ENCODE data around the gene AP1G1.

AP1G1 gene

DNA sequence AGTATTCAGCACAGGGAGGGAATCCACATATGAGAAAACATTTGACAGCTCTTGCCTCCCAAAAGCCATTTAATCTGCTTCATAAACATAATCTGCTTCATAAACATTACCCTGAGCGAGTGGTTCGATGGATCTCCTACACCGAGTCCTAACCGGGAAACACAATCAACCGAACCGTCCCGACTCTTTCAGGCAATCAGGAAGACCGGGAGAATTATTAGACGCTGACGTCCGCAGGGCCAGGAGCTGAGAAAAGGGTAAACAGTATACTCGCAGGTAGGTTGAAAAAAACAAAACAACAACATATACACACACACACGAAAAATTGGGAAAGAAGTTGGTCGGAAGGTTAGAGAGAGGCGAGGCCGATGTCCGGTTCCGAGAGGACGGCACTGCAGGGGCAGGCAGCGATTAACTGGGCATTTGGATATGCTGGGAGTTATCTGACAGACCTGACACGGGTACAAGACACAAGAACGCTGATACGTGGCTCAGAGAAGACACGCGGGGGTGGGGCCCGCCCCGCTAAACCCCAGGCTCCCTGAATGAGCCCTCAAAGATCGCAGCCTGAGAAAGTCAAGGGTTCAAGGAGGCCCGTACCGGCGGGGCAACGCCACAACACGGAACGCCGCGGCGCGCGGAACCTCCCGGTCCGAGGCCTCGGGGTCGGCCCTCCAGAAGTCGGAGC lies 585 bp downstream of the AP1G1 start:
- peak overlapping the region; percentile 91 for H3K4ac ChIP-seq (ENCODE audit: low read depth, low read length)
- peak; percentile 39 for DNase-seq
- H3K56ac ChIP-seq (ENCODE audit: low read length) = peak overlapping the region; percentile 99
- peak overlapping the region; percentile 96 for H3K9ac ChIP-seq (ENCODE audit: low read length)
- peaks cover 40% of the 10 kb centered on the region for H3K79me2 ChIP-seq (ENCODE audit: control insufficient read depth, insufficient read depth, low read length)
- H3K4me1 ChIP-seq (ENCODE audit: control insufficient read depth, low read depth, low read length) = peaks cover 2% of the 10 kb centered on the region
- H3K4me2 ChIP-seq (ENCODE audit: low read length) = peak overlapping the region; percentile 53
- H3K23ac ChIP-seq (ENCODE audit: low read length) = peak overlapping the region; percentile 48
- no peak overlapping the region for H4K5ac ChIP-seq (ENCODE audit: low read length)
- no peak overlapping the region for H2BK120ac ChIP-seq (ENCODE audit: low read depth, low read length)
- no peaks in the 10 kb centered on the region for H3K27me3 ChIP-seq (ENCODE audit: insufficient read depth, low read length, poor library complexity)
- no peaks in the 10 kb centered on the region for H3K36me3 ChIP-seq (ENCODE audit: control insufficient read depth, insufficient read depth, low read length)
- H3K4me3 ChIP-seq (ENCODE audit: low read length) = peak overlapping the region; percentile 93
- H2AK5ac ChIP-seq (ENCODE audit: low read length) = no peak overlapping the region
- H3K27ac ChIP-seq (ENCODE audit: low read depth, low read length) = peak overlapping the region; percentile 65
- H2BK15ac ChIP-seq (replicated peaks; ENCODE audit: low read depth) = no peak overlapping the region
- peak overlapping the region; percentile 62 for H3K18ac ChIP-seq (ENCODE audit: low read length)
- H2BK5ac ChIP-seq (ENCODE audit: low read length) = no peak overlapping the region
- peaks cover 6% of the 10 kb centered on the region for H3K79me1 ChIP-seq (ENCODE audit: low read length)
- H4K8ac ChIP-seq (ENCODE audit: low read depth, low read length) = no peak overlapping the region
- no CpG with 5 or more reads among the region's 44 CpGs for WGBS (ENCODE audit: extremely low coverage, insufficient coverage, low lambda C conversion rate)

DNA sequence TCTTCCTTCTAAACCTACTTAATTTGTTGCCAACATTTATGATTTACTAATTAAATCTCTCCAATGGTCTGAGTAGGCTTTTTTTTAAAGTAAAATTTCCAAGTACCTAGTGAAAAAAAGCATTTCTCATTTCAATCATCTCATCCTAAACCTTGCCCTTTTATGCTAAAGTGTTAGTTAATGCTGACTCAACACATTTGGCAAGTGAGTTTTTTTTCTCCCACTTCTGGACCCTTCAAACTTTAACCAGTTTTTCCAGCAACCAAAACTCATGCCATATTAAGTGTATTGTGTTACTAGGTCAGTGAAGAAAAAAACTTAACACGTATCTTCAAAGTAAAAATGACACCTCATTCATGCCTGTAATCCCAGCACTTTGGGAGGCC lies 5.3 kb downstream of the AP1G1 start:
- Histone ChIP-seq H3K4ac (ENCODE audit: low read depth, low read length) (no peak overlapping the region), H4K5ac (ENCODE audit: low read length) (no peak overlapping the region), H3K4me1 (ENCODE audit: control insufficient read depth, low read depth, low read length) (peaks cover 2% of the 10 kb centered on the region), H4K8ac (ENCODE audit: low read depth, low read length) (no peak overlapping the region), H3K27ac (ENCODE audit: low read depth, low read length) (no peak overlapping the region), H2BK5ac (ENCODE audit: low read length) (no peak overlapping the region), H3K79me1 (ENCODE audit: low read length) (peaks cover 6% of the 10 kb centered on the region), H3K27me3 (ENCODE audit: insufficient read depth, low read length, poor library complexity) (no peaks in the 10 kb centered on the region), H3K79me2 (ENCODE audit: control insufficient read depth, insufficient read depth, low read length) (peaks cover 43% of the 10 kb centered on the region), H3K4me3 (ENCODE audit: low read length) (no peak overlapping the region), H3K56ac (ENCODE audit: low read length) (no peak overlapping the region), H2BK15ac (replicated peaks; ENCODE audit: low read depth) (no peak overlapping the region), H3K36me3 (ENCODE audit: control insufficient read depth, insufficient read depth, low read length) (no peaks in the 10 kb centered on the region), H3K18ac (ENCODE audit: low read length) (no peak overlapping the region), H3K23ac (ENCODE audit: low read length) (no peak overlapping the region), H2BK120ac (ENCODE audit: low read depth, low read length) (no peak overlapping the region), H3K4me2 (ENCODE audit: low read length) (no peak overlapping the region), H3K9ac (ENCODE audit: low read length) (no peak overlapping the region), H2AK5ac (ENCODE audit: low read length) (no peak overlapping the region)
- no peak for DNase-seq
- WGBS (ENCODE audit: extremely low coverage, insufficient coverage, low lambda C conversion rate) = no CpG with 5 or more reads among the region's 1 CpG

DNA sequence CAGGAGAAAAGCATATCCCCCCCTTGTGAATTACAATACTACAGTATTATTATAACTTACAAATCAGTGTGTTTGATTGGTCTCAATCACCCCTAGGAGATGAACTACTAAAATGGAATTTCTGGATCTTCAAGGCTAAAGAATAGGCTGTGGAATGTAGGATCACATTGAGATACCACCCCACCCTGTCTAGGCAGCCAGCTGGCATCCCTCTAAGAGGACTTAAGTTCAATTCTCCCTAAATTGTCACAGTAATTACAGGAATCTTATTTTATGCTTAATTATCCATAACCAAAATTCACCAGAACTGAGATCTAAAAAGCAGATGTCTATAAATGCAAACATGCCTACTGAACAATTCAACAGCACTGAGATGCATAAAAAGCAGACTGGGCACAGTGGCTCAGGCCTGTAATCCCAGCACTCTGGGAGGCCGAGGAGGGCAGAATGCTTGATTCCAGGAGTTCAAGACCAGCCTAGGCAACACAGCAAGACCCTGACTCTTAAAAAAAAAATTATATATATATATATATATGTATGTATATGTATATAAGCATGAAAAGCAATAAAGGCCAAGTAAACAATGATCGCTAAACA lies 12.0 kb downstream of the AP1G1 start:
- Histone ChIP-seq H3K27me3 (ENCODE audit: insufficient read depth, low read length, poor library complexity) (no peaks in the 10 kb centered on the region), H3K27ac (ENCODE audit: low read depth, low read length) (no peak overlapping the region), H2AK5ac (ENCODE audit: low read length) (no peak overlapping the region), H3K56ac (ENCODE audit: low read length) (no peak overlapping the region), H3K23ac (ENCODE audit: low read length) (no peak overlapping the region), H3K4me1 (ENCODE audit: control insufficient read depth, low read depth, low read length) (no peaks in the 10 kb centered on the region), H3K79me1 (ENCODE audit: low read length) (peaks cover 5% of the 10 kb centered on the region), H3K79me2 (ENCODE audit: control insufficient read depth, insufficient read depth, low read length) (peaks cover 28% of the 10 kb centered on the region), H3K36me3 (ENCODE audit: control insufficient read depth, insufficient read depth, low read length) (no peaks in the 10 kb centered on the region), H2BK120ac (ENCODE audit: low read depth, low read length) (no peak overlapping the region), H2BK5ac (ENCODE audit: low read length) (no peak overlapping the region), H3K4me2 (ENCODE audit: low read length) (no peak overlapping the region), H4K8ac (ENCODE audit: low read depth, low read length) (no peak overlapping the region), H3K9ac (ENCODE audit: low read length) (no peak overlapping the region), H3K18ac (ENCODE audit: low read length) (no peak overlapping the region), H3K4me3 (ENCODE audit: low read length) (no peak overlapping the region), H3K4ac (ENCODE audit: low read depth, low read length) (no peak overlapping the region), H2BK15ac (replicated peaks; ENCODE audit: low read depth) (no peak overlapping the region), H4K5ac (ENCODE audit: low read length) (no peak overlapping the region)
- DNase-seq = no peak
- no CpG with 5 or more reads among the region's 2 CpGs for WGBS (ENCODE audit: extremely low coverage, insufficient coverage, low lambda C conversion rate)

DNA sequence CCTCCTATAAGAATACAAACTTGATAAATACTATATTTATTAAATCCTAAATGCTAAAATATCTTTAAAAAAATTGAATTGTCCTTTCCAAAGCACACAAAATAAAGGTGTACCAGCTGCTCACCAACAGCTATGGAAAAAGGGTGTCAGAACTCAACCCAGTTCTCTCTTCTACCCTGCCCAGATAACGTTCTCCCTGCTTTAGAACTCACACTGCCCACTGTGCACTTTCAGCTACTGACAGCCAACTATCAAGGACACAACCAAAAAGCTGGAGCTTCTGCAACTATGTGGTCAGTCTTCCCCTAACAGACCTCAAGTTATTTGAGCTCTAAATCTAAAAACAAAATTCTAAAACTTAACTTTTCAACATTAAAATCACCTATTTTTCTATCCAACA lies 13.7 kb downstream of the AP1G1 start:
- no peaks in the 10 kb centered on the region for H3K27me3 ChIP-seq (ENCODE audit: insufficient read depth, low read length, poor library complexity)
- DNase-seq = no peak
- no peaks in the 10 kb centered on the region for H3K4me1 ChIP-seq (ENCODE audit: control insufficient read depth, low read depth, low read length)
- H3K79me1 ChIP-seq (ENCODE audit: low read length) = peaks cover 5% of the 10 kb centered on the region
- H2BK5ac ChIP-seq (ENCODE audit: low read length) = no peak overlapping the region
- H3K18ac ChIP-seq (ENCODE audit: low read length) = no peak overlapping the region
- no peak overlapping the region for H3K56ac ChIP-seq (ENCODE audit: low read length)
- no peak overlapping the region for H3K27ac ChIP-seq (ENCODE audit: low read depth, low read length)
- no peak overlapping the region for H3K4me3 ChIP-seq (ENCODE audit: low read length)
- no peak overlapping the region for H3K9ac ChIP-seq (ENCODE audit: low read length)
- H3K23ac ChIP-seq (ENCODE audit: low read length) = no peak overlapping the region
- H3K79me2 ChIP-seq (ENCODE audit: control insufficient read depth, insufficient read depth, low read length) = peaks cover 30% of the 10 kb centered on the region
- H4K5ac ChIP-seq (ENCODE audit: low read length) = no peak overlapping the region
- H3K4ac ChIP-seq (ENCODE audit: low read depth, low read length) = no peak overlapping the region
- H3K4me2 ChIP-seq (ENCODE audit: low read length) = no peak overlapping the region
- H3K36me3 ChIP-seq (ENCODE audit: control insufficient read depth, insufficient read depth, low read length) = no peaks in the 10 kb centered on the region
- no peak overlapping the region for H4K8ac ChIP-seq (ENCODE audit: low read depth, low read length)
- no peak overlapping the region for H2AK5ac ChIP-seq (ENCODE audit: low read length)
- H2BK120ac ChIP-seq (ENCODE audit: low read depth, low read length) = no peak overlapping the region
- WGBS (ENCODE audit: extremely low coverage, insufficient coverage, low lambda C conversion rate) = no CpG with 5 or more reads among the region's 1 CpG
- no peak overlapping the region for H2BK15ac ChIP-seq (replicated peaks; ENCODE audit: low read depth)

DNA sequence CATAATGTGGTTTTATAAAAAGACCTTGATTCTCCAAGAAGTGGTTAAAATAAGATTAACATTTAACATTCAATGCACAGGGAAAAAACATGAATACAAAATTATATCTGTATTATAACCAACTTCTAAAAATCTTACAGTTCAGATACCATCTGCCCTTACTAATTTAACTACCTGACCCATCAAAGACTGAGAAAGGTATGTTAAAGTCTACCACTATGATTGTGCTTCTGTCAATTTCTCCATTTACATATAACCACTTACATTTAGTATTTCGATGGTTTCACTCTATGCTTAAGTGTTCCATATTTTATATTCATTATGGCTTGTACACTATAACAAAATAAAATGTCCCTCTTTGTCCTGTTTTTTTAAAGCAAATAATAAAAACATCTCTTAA lies 14.6 kb downstream of the AP1G1 start:
- no CpG with 5 or more reads among the region's 1 CpG for WGBS (ENCODE audit: extremely low coverage, insufficient coverage, low lambda C conversion rate)
- Histone ChIP-seq H3K79me1 (ENCODE audit: low read length) (peaks cover 8% of the 10 kb centered on the region), H3K4ac (ENCODE audit: low read depth, low read length) (no peak overlapping the region), H3K18ac (ENCODE audit: low read length) (no peak overlapping the region), H3K56ac (ENCODE audit: low read length) (no peak overlapping the region), H3K4me2 (ENCODE audit: low read length) (no peak overlapping the region), H3K23ac (ENCODE audit: low read length) (no peak overlapping the region), H2BK5ac (ENCODE audit: low read length) (no peak overlapping the region), H2BK120ac (ENCODE audit: low read depth, low read length) (no peak overlapping the region), H3K27ac (ENCODE audit: low read depth, low read length) (no peak overlapping the region), H4K5ac (ENCODE audit: low read length) (no peak overlapping the region), H3K9ac (ENCODE audit: low read length) (no peak overlapping the region), H3K4me1 (ENCODE audit: control insufficient read depth, low read depth, low read length) (no peaks in the 10 kb centered on the region), H3K79me2 (ENCODE audit: control insufficient read depth, insufficient read depth, low read length) (peaks cover 33% of the 10 kb centered on the region), H2BK15ac (replicated peaks; ENCODE audit: low read depth) (no peak overlapping the region), H3K36me3 (ENCODE audit: control insufficient read depth, insufficient read depth, low read length) (peaks cover 1% of the 10 kb centered on the region), H4K8ac (ENCODE audit: low read depth, low read length) (no peak overlapping the region), H3K4me3 (ENCODE audit: low read length) (no peak overlapping the region), H2AK5ac (ENCODE audit: low read length) (no peak overlapping the region), H3K27me3 (ENCODE audit: insufficient read depth, low read length, poor library complexity) (no peaks in the 10 kb centered on the region)
- DNase-seq = no peak

DNA sequence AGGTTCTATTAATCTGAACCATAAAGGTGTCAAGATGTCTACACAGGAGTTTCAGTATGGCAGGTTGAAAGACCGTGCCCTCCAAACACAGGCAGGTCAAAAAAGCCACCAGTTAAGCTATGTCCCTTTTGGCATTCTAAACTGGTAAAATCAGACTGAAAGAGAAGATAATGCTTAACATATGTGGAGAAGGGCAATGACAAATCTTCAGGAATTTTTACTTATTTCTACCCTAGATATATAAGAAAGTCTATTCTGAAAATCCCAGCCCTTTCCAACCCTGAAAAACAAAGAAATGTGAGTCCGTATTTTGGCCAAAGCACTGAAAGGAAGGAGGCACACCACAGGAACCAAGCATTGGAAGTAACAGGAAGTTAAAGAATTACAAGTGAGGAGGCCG lies 16.5 kb downstream of the AP1G1 start:
- no peak overlapping the region for H3K18ac ChIP-seq (ENCODE audit: low read length)
- H4K8ac ChIP-seq (ENCODE audit: low read depth, low read length) = no peak overlapping the region
- H3K36me3 ChIP-seq (ENCODE audit: control insufficient read depth, insufficient read depth, low read length) = peaks cover 3% of the 10 kb centered on the region
- H3K9ac ChIP-seq (ENCODE audit: low read length) = no peak overlapping the region
- no peak overlapping the region for H3K27ac ChIP-seq (ENCODE audit: low read depth, low read length)
- no peak for DNase-seq
- no peak overlapping the region for H3K4me2 ChIP-seq (ENCODE audit: low read length)
- no peak overlapping the region for H2BK5ac ChIP-seq (ENCODE audit: low read length)
- no peak overlapping the region for H2BK15ac ChIP-seq (replicated peaks; ENCODE audit: low read depth)
- H3K79me2 ChIP-seq (ENCODE audit: control insufficient read depth, insufficient read depth, low read length) = peaks cover 32% of the 10 kb centered on the region
- no peak overlapping the region for H3K23ac ChIP-seq (ENCODE audit: low read length)
- WGBS (ENCODE audit: extremely low coverage, insufficient coverage, low lambda C conversion rate) = no CpG with 5 or more reads among the region's 3 CpGs
- H3K56ac ChIP-seq (ENCODE audit: low read length) = no peak overlapping the region
- no peaks in the 10 kb centered on the region for H3K27me3 ChIP-seq (ENCODE audit: insufficient read depth, low read length, poor library complexity)
- no peaks in the 10 kb centered on the region for H3K4me1 ChIP-seq (ENCODE audit: control insufficient read depth, low read depth, low read length)
- no peak overlapping the region for H3K4ac ChIP-seq (ENCODE audit: low read depth, low read length)
- no peak overlapping the region for H4K5ac ChIP-seq (ENCODE audit: low read length)
- no peak overlapping the region for H2AK5ac ChIP-seq (ENCODE audit: low read length)
- no peak overlapping the region for H2BK120ac ChIP-seq (ENCODE audit: low read depth, low read length)
- peaks cover 11% of the 10 kb centered on the region for H3K79me1 ChIP-seq (ENCODE audit: low read length)
- H3K4me3 ChIP-seq (ENCODE audit: low read length) = no peak overlapping the region
